ENCODE results near the gene ALG1. TPM values are rescaled to one million over a fixed set of nuclear protein-coding genes. Genes with fewer than 3 reads are reported as not detected.
"Not testable (repeated sequence)": the region's sequence is repeated elsewhere in the genome, so short reads cannot be mapped to it uniquely, and the experiment has no call there.

ALG1 gene
- total RNA-seq, 2 donors from 2014 or later = 15.0 to 16.7 TPM

DNA sequence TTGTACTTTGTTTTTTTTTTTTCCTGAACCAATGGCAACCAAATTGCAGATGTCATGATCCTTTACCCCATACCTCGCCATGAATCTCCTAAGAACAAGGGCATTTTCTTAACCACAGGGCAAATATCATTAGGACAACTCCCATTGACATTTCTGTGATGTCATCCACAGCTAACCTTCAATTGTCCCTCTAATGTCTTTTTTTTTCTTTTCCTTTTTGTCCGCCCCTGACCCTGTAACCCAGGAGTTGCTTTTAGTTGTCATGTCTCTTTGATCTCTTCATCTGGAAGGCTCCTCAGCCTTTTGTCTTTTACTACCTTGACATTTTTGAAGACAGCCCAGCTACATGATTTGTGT lies 37.5 kb upstream of the ALG1 start:
- Mint-ChIP-seq H3K36me3 (ENCODE audit: insufficient read depth in 2 of 2) (no peaks in the 10 kb centered on the region), H3K4me3 (peak overlapping the region; percentile 83 to 90), H3K27ac (peak overlapping the region; percentile 79)

DNA sequence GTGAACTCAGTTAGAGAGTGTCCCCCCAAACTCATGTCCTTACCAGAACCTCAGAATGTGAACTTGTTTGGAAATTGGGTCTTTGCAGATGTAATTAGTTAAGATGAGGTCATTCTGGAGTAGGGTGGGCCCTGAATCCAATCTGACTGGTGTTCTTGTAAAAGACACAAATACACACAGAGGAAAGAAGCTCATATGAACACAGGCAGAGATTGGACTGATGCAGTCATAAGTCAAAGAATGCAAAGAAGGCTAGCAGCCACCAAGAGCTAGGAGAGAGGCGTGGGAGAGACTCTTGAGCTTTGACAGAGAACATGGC lies 35.8 kb upstream of the ALG1 start:
- Mint-ChIP-seq H3K9me3 (no peaks in the 10 kb centered on the region), H3K4me3 (no peak overlapping the region), H3K36me3 (ENCODE audit: insufficient read depth in 2 of 2) (no peaks in the 10 kb centered on the region), H3K27me3 (ENCODE audit: low read depth) (no peaks in the 10 kb centered on the region), H3K27ac (no peak overlapping the region), H3K4me1 (ENCODE audit: low read depth) (peaks cover 24% of the 10 kb centered on the region)
- no peak for ATAC-seq (replicated peaks in 1 of 2)
- DNase-seq = no peak

More for the DNA sequence above, 37.5 kb upstream of the ALG1 start:
- DNase-seq (no peak), ATAC-seq (replicated peaks in 1 of 2) (no peak)
- H3K4me1 Mint-ChIP-seq (ENCODE audit: low read depth) = peaks cover 24% of the 10 kb centered on the region
- H3K27me3 Mint-ChIP-seq (ENCODE audit: low read depth) = no peaks in the 10 kb centered on the region
- no peaks in the 10 kb centered on the region for H3K9me3 Mint-ChIP-seq

DNA sequence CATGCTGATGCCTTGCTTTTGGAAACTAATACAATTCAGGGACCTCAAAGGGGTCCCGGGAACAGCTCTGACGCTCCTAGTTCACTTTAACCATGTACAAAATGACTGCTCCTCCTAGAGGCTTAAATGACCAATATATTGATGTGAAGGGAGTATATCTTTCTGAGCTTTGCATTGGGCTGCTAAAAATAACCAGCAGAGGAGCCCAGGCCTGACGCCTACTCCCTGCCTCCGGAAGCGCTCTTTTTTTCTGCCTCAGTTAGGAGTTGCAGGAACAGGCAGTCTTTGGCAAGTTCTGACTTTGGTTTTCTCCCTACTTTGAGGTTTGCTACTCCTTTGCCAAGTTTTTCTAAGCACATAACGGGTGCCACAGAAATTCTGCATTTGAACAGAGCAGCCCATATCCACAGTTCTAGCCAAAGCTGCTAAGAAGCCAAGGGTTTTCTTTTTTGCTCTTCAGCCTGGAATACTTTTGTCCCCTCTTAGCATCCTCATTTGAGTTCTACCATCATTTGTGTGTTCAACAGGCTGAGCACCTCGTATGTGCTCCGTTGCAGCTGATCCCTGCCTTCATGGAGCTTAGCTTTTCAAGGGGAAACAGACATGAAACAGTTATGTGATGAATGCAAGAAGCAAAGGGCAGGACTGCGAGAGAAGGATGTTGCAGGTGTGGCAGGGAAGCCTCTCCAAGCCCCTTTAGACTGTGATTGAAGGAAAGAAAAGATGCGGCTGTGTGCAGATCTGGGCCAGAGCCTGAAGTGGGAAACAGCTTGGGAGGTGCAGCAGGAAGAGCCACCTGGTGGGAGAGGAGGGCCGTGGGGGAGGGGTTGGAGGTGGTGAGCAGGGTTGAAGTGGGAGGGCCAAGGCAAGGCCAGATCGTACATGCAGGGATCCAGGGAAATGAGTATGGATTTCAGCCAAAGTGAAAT lies 35.2 kb upstream of the ALG1 start:
- H3K4me1 Mint-ChIP-seq (ENCODE audit: low read depth) = peaks cover 24% of the 10 kb centered on the region
- DNase-seq = no peak
- no peak overlapping the region for H3K4me3 Mint-ChIP-seq
- H3K36me3 Mint-ChIP-seq (ENCODE audit: insufficient read depth in 2 of 2) = no peaks in the 10 kb centered on the region
- no peak overlapping the region for H3K27ac Mint-ChIP-seq
- ATAC-seq (replicated peaks in 1 of 2) = no peak
- no peaks in the 10 kb centered on the region for H3K27me3 Mint-ChIP-seq (ENCODE audit: low read depth)
- no peaks in the 10 kb centered on the region for H3K9me3 Mint-ChIP-seq

DNA sequence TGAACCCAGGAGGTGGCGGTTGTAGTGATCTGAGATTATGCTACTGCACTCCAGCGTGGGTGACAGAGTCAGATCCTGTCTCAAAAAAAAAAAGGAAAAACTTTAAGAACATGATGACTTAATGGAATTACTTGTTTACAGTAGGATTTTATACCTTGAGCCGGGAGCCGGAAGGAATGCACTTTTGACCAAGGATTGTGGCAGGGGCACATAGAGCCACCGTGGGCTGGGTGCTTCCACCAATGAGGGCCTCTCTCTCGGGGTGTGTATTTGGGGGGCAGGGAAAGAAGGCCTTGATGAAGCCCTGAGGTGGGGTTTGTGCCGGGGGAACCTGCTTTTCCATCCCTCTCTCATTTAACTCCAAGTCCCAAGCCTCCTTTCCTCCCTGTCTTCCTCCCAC lies 31.2 kb upstream of the ALG1 start:
- Mint-ChIP-seq H3K27ac (no peak overlapping the region), H3K4me1 (ENCODE audit: low read depth) (no peaks in the 10 kb centered on the region), H3K4me3 (no peak overlapping the region), H3K27me3 (ENCODE audit: low read depth) (no peaks in the 10 kb centered on the region), H3K36me3 (ENCODE audit: insufficient read depth in 2 of 2) (no peaks in the 10 kb centered on the region), H3K9me3 (no peaks in the 10 kb centered on the region)
- ATAC-seq (replicated peaks in 1 of 2) = no peak
- DNase-seq = no peak

DNA sequence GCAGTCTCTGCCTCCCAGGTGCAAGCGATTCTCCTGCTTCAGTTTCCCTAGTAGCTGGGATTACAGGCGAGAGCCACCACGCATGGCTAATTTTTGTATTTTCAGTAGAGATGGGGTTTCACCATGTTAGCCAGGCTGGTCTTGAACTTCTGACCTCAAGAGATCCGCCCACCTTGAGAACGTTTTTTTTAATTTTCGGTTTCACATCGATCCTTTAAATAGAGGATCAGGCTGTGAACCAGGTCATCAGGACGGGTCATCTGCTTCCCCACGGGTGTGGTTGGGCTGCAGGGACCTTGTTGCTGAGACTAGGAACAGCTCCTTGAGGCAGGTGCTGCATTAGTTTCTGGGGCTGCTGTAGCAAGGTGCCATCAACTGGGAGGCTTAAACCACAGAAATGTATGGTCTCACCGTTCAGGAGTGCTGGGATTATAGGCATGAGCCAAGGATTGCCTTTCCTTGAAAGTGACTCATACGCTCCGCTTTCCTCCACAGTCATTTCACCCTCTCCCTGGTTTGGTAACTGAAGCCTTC lies 30.0 kb upstream of the ALG1 start:
- Mint-ChIP-seq H3K9me3 (no peaks in the 10 kb centered on the region), H3K36me3 (ENCODE audit: insufficient read depth in 2 of 2) (no peaks in the 10 kb centered on the region), H3K4me1 (ENCODE audit: low read depth) (no peaks in the 10 kb centered on the region), H3K27ac (no peak overlapping the region), H3K4me3 (no peak overlapping the region), H3K27me3 (ENCODE audit: low read depth) (no peaks in the 10 kb centered on the region)
- ATAC-seq (replicated peaks in 1 of 2) (no peak), DNase-seq (no peak)

DNA sequence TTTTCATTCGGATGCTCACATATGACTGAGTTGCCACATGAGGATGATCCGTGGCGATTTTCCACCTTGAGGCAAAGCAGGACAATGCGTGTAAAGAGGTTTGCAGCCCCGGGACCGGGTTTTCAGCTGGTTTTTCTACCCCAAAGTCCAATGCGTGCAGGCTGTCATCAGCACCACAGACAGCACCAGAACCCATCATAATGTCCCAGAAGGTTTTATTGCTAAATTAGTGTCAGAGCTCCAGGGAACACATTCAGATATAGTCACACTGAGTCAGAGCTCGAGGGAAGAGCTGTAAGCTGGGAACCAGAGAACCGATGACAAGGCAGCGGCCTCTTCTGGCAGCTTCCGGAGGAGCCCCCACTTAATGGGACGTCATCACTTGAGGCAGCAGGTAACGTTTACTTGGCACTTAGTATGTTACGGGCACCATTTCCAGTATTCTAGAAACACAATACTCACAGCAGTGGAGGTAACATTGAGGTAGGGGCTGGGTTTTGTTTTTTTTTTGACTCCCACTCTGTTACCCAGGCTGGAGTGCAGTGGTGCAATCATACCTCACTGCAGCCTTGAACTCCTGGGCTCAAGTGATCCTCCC lies 29.0 kb upstream of the ALG1 start:
- DNase-seq (no peak), ATAC-seq (replicated peaks in 1 of 2) (no peak)
- H3K27me3 Mint-ChIP-seq (ENCODE audit: low read depth) = no peaks in the 10 kb centered on the region
- no peaks in the 10 kb centered on the region for H3K4me1 Mint-ChIP-seq (ENCODE audit: low read depth)
- no peak overlapping the region for H3K27ac Mint-ChIP-seq
- H3K4me3 Mint-ChIP-seq = no peak overlapping the region
- no peaks in the 10 kb centered on the region for H3K9me3 Mint-ChIP-seq
- no peaks in the 10 kb centered on the region for H3K36me3 Mint-ChIP-seq (ENCODE audit: insufficient read depth in 2 of 2)

DNA sequence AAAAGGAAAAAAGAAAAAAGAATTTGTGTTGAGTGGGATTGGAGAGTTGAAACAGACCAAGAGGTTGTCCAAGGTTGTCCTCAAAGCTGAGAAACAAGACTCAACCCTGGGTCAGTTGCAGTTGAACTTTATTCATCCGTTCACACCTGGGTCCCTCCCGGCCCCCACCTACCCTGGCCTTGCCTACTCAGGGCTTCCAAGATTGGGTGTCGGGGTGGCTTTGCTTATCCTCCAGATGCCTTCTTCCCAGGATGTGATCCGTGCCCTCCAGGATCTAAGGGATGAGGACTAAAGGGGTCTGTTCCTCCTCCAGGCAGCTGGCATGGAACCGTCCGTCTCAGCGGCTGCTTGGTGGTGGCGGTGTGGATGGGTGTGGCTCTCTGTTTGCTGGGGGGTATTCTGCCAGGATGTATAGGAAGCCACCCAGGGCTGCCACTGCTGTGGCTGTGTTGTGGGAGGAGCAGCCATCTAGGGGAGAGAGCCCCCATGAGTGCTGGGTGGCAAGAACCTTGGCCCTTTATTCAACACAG lies 27.6 kb upstream of the ALG1 start:
- Mint-ChIP-seq H3K9me3 (no peaks in the 10 kb centered on the region), H3K4me1 (ENCODE audit: low read depth) (no peaks in the 10 kb centered on the region), H3K4me3 (no peak overlapping the region), H3K27me3 (ENCODE audit: low read depth) (no peaks in the 10 kb centered on the region), H3K27ac (no peak overlapping the region), H3K36me3 (ENCODE audit: insufficient read depth in 2 of 2) (peaks cover 0 to 1% of the 10 kb centered on the region in 2 donors)
- DNase-seq (no peak), ATAC-seq (replicated peaks in 1 of 2) (no peak)

DNA sequence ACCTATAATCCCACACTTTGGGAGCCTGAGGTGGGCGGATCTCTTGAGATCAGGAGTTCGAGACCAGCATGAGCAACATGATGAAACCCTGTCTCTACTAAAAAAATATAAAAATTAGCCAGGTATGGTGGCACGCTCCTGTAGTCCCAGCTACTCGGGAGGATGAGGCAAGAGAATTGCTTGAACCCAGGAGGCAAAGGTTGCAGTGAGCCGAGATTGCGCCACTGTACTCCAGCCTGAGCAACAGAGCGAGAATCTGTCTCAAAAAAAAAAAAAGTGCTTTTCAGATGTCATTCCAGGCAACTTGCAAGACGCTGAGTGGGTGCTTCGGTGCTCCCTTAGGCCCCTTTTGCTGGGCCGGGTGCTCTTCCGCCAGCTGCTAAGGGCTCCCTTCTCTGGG lies 27.1 kb upstream of the ALG1 start:
- DNase-seq; H3K4me3 Mint-ChIP-seq; H3K9me3 Mint-ChIP-seq; H3K27me3 Mint-ChIP-seq (ENCODE audit: low read depth); ATAC-seq (replicated peaks in 1 of 2); H3K36me3 Mint-ChIP-seq (ENCODE audit: insufficient read depth in 2 of 2); H3K27ac Mint-ChIP-seq; H3K4me1 Mint-ChIP-seq (ENCODE audit: low read depth): not testable (repeated sequence)

DNA sequence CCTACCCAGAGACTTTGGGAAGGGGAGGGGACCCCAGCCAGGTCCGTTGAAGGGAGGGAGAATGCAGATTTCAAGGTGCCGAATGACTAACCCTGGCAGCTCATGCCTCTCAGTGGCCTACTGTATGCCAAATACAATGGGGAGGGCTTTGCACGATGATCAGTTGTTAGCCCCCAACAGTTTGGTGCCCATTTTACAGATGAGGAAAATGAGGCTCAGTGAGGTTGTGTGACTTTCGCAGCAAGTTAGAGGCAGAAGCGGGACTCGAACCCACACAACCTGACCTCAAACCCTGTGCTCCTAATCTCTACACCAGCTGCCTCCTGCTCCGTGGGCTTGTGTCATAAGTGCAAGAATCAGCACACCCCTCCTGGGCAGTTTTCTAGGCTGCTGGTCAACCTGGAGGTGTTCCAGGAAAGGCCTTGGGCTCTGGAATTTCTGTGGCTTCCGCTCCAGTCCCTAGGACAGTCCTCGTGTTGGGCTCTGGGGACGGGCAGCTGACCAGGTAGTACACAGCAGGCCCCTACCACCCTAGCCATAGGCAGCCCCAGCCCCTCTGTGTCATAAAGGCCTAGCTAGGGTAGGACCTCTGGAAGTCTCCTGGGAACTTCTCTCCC lies 26.0 kb upstream of the ALG1 start:
- H3K27me3 Mint-ChIP-seq (ENCODE audit: low read depth) = no peaks in the 10 kb centered on the region
- no peak overlapping the region for H3K27ac Mint-ChIP-seq
- no peak for ATAC-seq (replicated peaks in 1 of 2)
- DNase-seq = no peak
- H3K9me3 Mint-ChIP-seq = no peaks in the 10 kb centered on the region
- no peak overlapping the region for H3K4me3 Mint-ChIP-seq
- peaks cover 0 to 1% of the 10 kb centered on the region in 2 donors for H3K36me3 Mint-ChIP-seq (ENCODE audit: insufficient read depth in 2 of 2)
- H3K4me1 Mint-ChIP-seq (ENCODE audit: low read depth) = no peaks in the 10 kb centered on the region

DNA sequence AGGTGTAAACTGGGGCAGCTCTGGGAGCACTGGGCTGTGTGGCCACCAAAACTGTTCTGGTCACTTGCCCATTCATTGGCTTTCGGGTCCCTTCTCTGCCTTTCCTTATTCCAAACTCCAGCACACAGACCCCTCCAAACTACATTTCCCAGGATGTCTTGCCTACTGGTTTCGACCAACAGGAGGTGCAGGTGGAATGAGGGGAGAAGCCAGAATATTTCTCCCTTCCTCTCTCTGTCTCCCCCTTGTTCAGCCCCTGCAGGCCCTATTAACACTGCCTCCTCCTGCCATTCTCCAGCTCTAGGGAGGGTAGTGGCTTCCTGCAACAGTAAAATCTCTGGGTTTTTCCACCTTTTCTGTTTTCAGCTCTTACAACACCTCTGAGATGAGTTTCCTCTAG lies 24.7 kb upstream of the ALG1 start:
- H3K27me3 Mint-ChIP-seq (ENCODE audit: low read depth) = no peaks in the 10 kb centered on the region
- peaks cover 0 to 1% of the 10 kb centered on the region in 2 donors for H3K36me3 Mint-ChIP-seq (ENCODE audit: insufficient read depth in 2 of 2)
- no peak overlapping the region for H3K4me3 Mint-ChIP-seq
- no peaks in the 10 kb centered on the region for H3K4me1 Mint-ChIP-seq (ENCODE audit: low read depth)
- H3K27ac Mint-ChIP-seq = no peak overlapping the region
- peaks cover 0 to 1% of the 10 kb centered on the region in 2 donors for H3K9me3 Mint-ChIP-seq
- ATAC-seq (replicated peaks in 1 of 2) (no peak), DNase-seq (no peak)

DNA sequence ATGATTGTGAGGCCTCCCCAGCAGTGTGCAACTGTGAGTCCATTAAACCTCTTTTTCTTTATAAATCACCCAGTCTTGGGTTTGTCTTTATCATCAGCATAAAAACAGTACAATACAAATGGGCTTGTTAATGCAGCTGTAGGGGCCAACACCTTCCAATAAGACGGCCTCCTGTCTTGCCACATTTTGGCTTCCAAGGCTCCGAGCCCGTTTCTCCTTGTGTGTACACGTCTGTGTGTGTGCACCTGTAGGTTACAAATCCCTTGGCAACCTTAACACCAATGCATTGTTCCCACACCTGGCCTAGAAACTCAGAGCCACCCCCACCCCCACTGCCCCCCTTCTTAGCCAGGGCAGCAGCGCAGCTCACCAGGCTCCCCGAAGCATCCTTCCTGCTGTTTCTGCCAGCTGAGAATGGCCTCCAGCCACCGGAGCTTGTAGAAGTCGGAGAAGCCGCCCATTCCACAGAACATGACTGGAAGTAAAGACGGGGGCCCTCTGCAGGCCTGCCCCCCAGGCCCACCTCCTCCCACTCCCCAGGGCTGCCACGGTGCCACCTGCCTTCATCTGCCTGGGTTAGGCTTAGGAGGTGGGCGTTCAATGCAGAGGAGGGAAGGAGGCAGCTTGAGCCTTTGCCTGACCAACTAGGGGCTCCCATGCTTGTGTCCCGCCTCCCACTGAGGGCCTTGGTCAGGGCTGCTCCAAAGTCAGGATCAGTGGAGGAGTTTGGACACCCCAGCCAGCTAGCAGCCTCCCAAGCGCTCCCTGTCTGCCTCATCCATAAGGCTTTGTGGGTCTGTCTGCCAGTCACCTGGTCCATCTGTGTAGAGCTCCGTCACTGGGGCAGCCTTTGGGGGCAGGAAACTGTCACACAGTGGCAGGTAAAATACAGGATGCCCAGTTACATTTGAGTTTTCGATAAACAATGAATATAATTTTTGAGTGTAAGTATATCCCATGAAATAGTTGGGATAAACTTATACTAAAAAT lies 16.5 kb upstream of the ALG1 start:
- ATAC-seq (replicated peaks in 1 of 2) (no peak), DNase-seq (no peak)
- H3K4me3 Mint-ChIP-seq = no peak overlapping the region
- H3K4me1 Mint-ChIP-seq (ENCODE audit: low read depth) = no peaks in the 10 kb centered on the region
- no peaks in the 10 kb centered on the region for H3K36me3 Mint-ChIP-seq (ENCODE audit: insufficient read depth in 2 of 2)
- H3K27me3 Mint-ChIP-seq (ENCODE audit: low read depth) = no peaks in the 10 kb centered on the region
- peaks cover 0 to 1% of the 10 kb centered on the region in 2 donors for H3K9me3 Mint-ChIP-seq
- no peak overlapping the region for H3K27ac Mint-ChIP-seq

DNA sequence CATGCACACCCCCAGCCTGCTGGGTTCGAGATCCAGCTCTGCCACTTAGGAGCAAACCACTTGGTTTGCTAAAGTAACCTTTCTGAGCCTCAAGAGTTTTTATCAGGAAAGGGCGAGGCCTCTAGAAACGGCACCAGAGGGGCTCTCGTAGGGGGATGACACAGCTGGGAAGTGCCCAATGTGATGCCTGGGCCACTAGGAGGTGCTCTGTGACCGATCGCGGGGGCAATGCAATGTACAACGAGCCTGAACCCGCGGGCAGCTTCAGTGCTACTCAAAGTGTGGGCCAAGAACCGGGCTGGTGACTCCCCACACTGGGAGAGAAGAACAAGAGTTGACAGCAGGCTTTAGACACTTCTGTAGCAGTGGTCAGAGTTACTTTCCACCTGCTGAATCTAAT lies 15.3 kb upstream of the ALG1 start:
- Mint-ChIP-seq H3K4me1 (ENCODE audit: low read depth) (no peaks in the 10 kb centered on the region), H3K36me3 (ENCODE audit: insufficient read depth in 2 of 2) (no peaks in the 10 kb centered on the region), H3K4me3 (no peak overlapping the region), H3K9me3 (no peaks in the 10 kb centered on the region), H3K27me3 (ENCODE audit: low read depth) (no peaks in the 10 kb centered on the region), H3K27ac (no peak overlapping the region)
- DNase-seq (peak; percentile 57 to 59), ATAC-seq (replicated peaks in 1 of 2) (peak; percentile 88 to 92)
